ENCODE measurements around the gene SLC25A18. TPM values are rescaled to one million over a fixed set of nuclear protein-coding genes. Genes with fewer than 3 reads are reported as not detected.

Gene SLC25A18
- total and polyA plus RNA-seq, 7 donors: 0.56 to 10.4 (median 5.7) TPM

- intact Hi-C loops (cut with DNase I): no loop called here
- ATAC-seq (no peak), DNase-seq (no peak)
- Histone ChIP-seq H3K36me3 (ENCODE audit: insufficient read depth in 1 of 2, low read depth in 1 of 2) (peaks cover 11 to 71% of the 10 kb centered on the region in 2 donors), H3K9me3 (no peaks in the 10 kb centered on the region), H3K4me3 (no peak overlapping the region), H3K27ac (no peak overlapping the region), H3K4me1 (peaks cover 3% of the 10 kb centered on the region), H3K27me3 (ENCODE audit: insufficient read depth in 3 of 3, low read length in 2 of 3) (no peaks in the 10 kb centered on the region)
- no peak for TF ChIP-seq CTCF (IDR thresholded peaks at IDR 0.05)
- WGBS, 3 donors: 82 to 92% (median 87%) methylated on average over 5 of the region's 5 CpGs
Measured at GRCh38 chr22:17590586-17590985, 27.3 kb downstream of the SLC25A18 start.

- Histone ChIP-seq H3K27me3 (ENCODE audit: insufficient read depth in 3 of 3, low read length in 2 of 3) (no peaks in the 10 kb centered on the region), H3K4me1 (no peaks in the 10 kb centered on the region), H3K27ac (no peak overlapping the region), H3K4me3 (no peak overlapping the region), H3K36me3 (ENCODE audit: insufficient read depth in 1 of 2, low read depth in 1 of 2) (peaks cover 13 to 88% of the 10 kb centered on the region in 2 donors), H3K9me3 (no peaks in the 10 kb centered on the region)
- DNase-seq (no peak), ATAC-seq (peak in 1 of 4 donors; percentile 10)
- 76 to 83% (median 78%) methylated on average over 5 of the region's 5 CpGs for WGBS, 3 donors
- intact Hi-C loops (cut with DNase I): no loop called here
- TF ChIP-seq CTCF (IDR thresholded peaks at IDR 0.05): no peak
Measured at GRCh38 chr22:17592201-17592600, 28.9 kb downstream of the SLC25A18 start.

- Histone ChIP-seq H3K36me3 (ENCODE audit: insufficient read depth in 1 of 2, low read depth in 1 of 2) (peaks cover 14 to 100% of the 10 kb centered on the region in 2 donors), H3K27me3 (ENCODE audit: insufficient read depth in 3 of 3, low read length in 2 of 3) (no peaks in the 10 kb centered on the region), H3K4me1 (no peaks in the 10 kb centered on the region), H3K9me3 (no peaks in the 10 kb centered on the region), H3K27ac (no peak overlapping the region), H3K4me3 (no peak overlapping the region)
- intact Hi-C loops (cut with DNase I): no loop called here
- WGBS, 3 donors: 95 to 99% (median 96%) methylated on average over 6 of the region's 6 CpGs
- peak in 1 of 4 donors; percentile 14 for ATAC-seq
- no peak for DNase-seq
- TF ChIP-seq CTCF (IDR thresholded peaks at IDR 0.05): no peak
Measured at GRCh38 chr22:17596226-17596625, 32.9 kb downstream of the SLC25A18 start.

GRCh38 chr22:17597217-17597616 is 33.9 kb downstream of the SLC25A18 start:
- 93 to 95% (median 94%) methylated on average over 2 of the region's 2 CpGs for WGBS, 3 donors

More at GRCh38 chr22:17597217-17597616, 33.9 kb downstream of the SLC25A18 start:
- no peaks in the 10 kb centered on the region for H3K9me3 ChIP-seq
- DNase-seq (no peak), ATAC-seq (no peak)
- H3K27me3 ChIP-seq (ENCODE audit: insufficient read depth in 3 of 3, low read length in 2 of 3): no peaks in the 10 kb centered on the region
- no peak overlapping the region for H3K4me3 ChIP-seq
- H3K36me3 ChIP-seq (ENCODE audit: insufficient read depth in 1 of 2, low read depth in 1 of 2): peaks cover 10 to 92% of the 10 kb centered on the region in 2 donors
- no peak overlapping the region for H3K27ac ChIP-seq
- no peaks in the 10 kb centered on the region for H3K4me1 ChIP-seq
- no peak for TF ChIP-seq CTCF (IDR thresholded peaks at IDR 0.05)
- intact Hi-C loops (cut with DNase I): no loop called here

Data from psoas muscle (tissue), 8 donors.